ENCODE data around the gene IFI27L2. TPM values are rescaled to one million over a fixed set of nuclear protein-coding genes. Genes with fewer than 3 reads are reported as not detected.

IFI27L2 gene
- total and polyA plus RNA-seq, 2 of the 8 experiments (the other 6 are each of a cell fraction or from before 2014, with no cell fraction given), result 14.0 to 69.6 TPM

- no peak for TF ChIP-seq GABPA (IDR thresholded peaks at IDR 0.05; ENCODE audit: borderline replicate concordance, insufficient read depth, low read length)
- no peak for TF ChIP-seq CHD2 (IDR thresholded peaks at IDR 0.05; ENCODE audit: low read length)
- TF ChIP-seq CHD7 (IDR thresholded peaks at IDR 0.05; ENCODE audit: insufficient replicate concordance, low read length), result no peak
- no peak for TF ChIP-seq PHF8 (conservative IDR thresholded peaks at IDR 0.05; ENCODE audit: low read depth, low read length)
- no peak for TF ChIP-seq MAFK (IDR thresholded peaks at IDR 0.05; ENCODE audit: low read depth, low read length)
- TF ChIP-seq TAF1 (IDR thresholded peaks at IDR 0.05; ENCODE audit: low read depth, low read length), result no peak
- TF ChIP-seq KDM4A (IDR thresholded peaks at IDR 0.05; ENCODE audit: low read depth, low read length, severe bottlenecking), result no peak
Measured at GRCh38 chr14:94103554-94104150, 25.8 kb downstream of the IFI27L2 start (continued).
